Adrenal gland (tissue), 12 donors: ENCODE measurements around the gene MROH7. TPM values are rescaled to one million over a fixed set of nuclear protein-coding genes. Genes with fewer than 3 reads are reported as not detected.

Source experiments
- DNase-seq, 7 donors: peaks; one replicate each; pipeline ENCODE4 v3.0.0-alpha.2; 2019 to 2020
- H3K27ac ChIP-seq, 5 donors: fragments of 200-600 bp; sonication (generic) in 4 of 5; 1 replicate in 3 of 5; 2 replicates in 2 of 5; pipeline versions ENCODE4 v1.5.1 to v1.8.0; 2016 to 2020; ENCODE audit warnings: mild to moderate bottlenecking in 1 of 5
- H3K27me3 ChIP-seq: fragments of 200-600 bp; 2 replicates; pipeline ENCODE4 v1.8.0; 2021
- H3K36me3 ChIP-seq, 2 donors: fragments of 200-600 bp; replicated peaks in 1 of 2; 1 replicate in 1 of 2; 2 replicates in 1 of 2; pipeline versions ENCODE4 v1.5.1 to v1.8.0; 2018 to 2022
- H3K4me1 ChIP-seq, 2 donors: fragments of 200-600 bp; replicated peaks in 1 of 2; 1 replicate in 1 of 2; 2 replicates in 1 of 2; pipeline versions ENCODE4 v1.5.1 to v1.8.0; 2018 to 2021
- H3K4me3 ChIP-seq, 4 donors: fragments of 200-600 bp; sonication (generic) in 3 of 4; one replicate each; pipeline ENCODE4 v1.5.1; 2016 to 2018
- H3K9me3 ChIP-seq, 3 donors: fragments of 200-600 bp; sonication (generic) in 1 of 3; replicated peaks in 1 of 3; 1 replicate in 2 of 3; 2 replicates in 1 of 3; pipeline versions ENCODE4 v1.5.1 to v1.8.0; 2016 to 2021
- CTCF ChIP-seq, 6 experiments: fragments of 450-650 bp in 4 of 6; fragments of 200-600 bp in 2 of 6; sonication (generic) in 1 of 6; IDR thresholded peaks; 1 replicate in 5 of 6; 2 replicates in 1 of 6; pipeline versions ENCODE4 v1.5.1 to v1.8.0; 2016 to 2021; ENCODE audit warnings: antibody characterized with exemption in 6 of 6, mild to moderate bottlenecking in 2 of 6, moderate library complexity in 1 of 6
- POLR2A ChIP-seq, 2 donors: fragments of 450-650 bp; IDR thresholded peaks; one replicate each; pipeline ENCODE4 v1.6.1; 2017; ENCODE audit warnings: antibody characterized with exemption in 2 of 2, mild to moderate bottlenecking in 2 of 2, moderate library complexity in 1 of 2
- WGBS, 4 donors: extraction: QIAGEN DNeasy Blood & Tissue Kit in 2 of 4; methylation state at CpG; one replicate each; pipeline versions ENCODE4 v1.1.5 to v1.1.7; 2013 to 2017; 5-methylcytosine and 5-hydroxymethylcytosine counted together
- intact Hi-C, 2 donors: fragments of 100-400 bp; cut with DNase I; formaldehyde crosslinking; loops; one replicate each; pipeline versions ENCODE4 v1.14.1 to v1.15.0; 2022 to 2023
- polyA plus RNA-seq, 3 donors: library from polyadenylated mRNA; stranded (reverse); fragments of 200-250 nt in 2 of 3; fragments of 350-450 nt in 1 of 3; fragmentation: Illumina TruSeq in 1 of 3; extraction: RNeasy Lipid Tissue Mini Kit (QIAGEN cat#74804) in 1 of 3; gene quantifications; one replicate each; pipeline ENCODE4 v1.2.3, GENCODE V29; 2013 to 2014
- total RNA-seq, 9 donors: library from RNA; depleted of rRNA in 4 of 9; stranded (reverse); fragments of >200 nt in 4 of 9; fragments of 120-200 nt in 1 of 9; fragmentation: NEBNext Ultra II Directional in 1 of 9; extraction: Animal tissue kit (Norgen Biotek cat#: 25700) in 1 of 9; gene quantifications; one replicate each; pipeline versions ENCODE4 v1.1.0 to v1.2.4, GENCODE V29; 2013 to 2023
- donor health status: healthy with polysubstance abuse.
- donor health status: Bipolar disorder and iron deficiency.
- donor health status: DM: yes; HTN: yes; CAD: no.
- donor health status: DM: no; HTN: no; CAD: no.
- donor health status: DM: no; HTN: no; CAD: no.
- donor health status: DM: yes; HTN: yes; CAD: no.

MROH7 gene
- total and polyA plus RNA-seq, 12 donors, result 0.62 to 13.0 (median 2.1) TPM

- no peak overlapping the region for H3K27ac ChIP-seq
- TF ChIP-seq CTCF (IDR thresholded peaks at IDR 0.05) (no peak), POLR2A (IDR thresholded peaks at IDR 0.05) (no peak)
- H3K4me1 ChIP-seq, result peaks cover 0 to 2% of the 10 kb centered on the region in 2 donors
- H3K9me3 ChIP-seq, result no peaks in the 10 kb centered on the region
- no peaks in the 10 kb centered on the region for H3K27me3 ChIP-seq
- 75 to 80% (median 76%) methylated on average over 3 to 8 of the region's 8 CpGs for WGBS, 4 donors
- H3K4me3 ChIP-seq, result no peak overlapping the region
- no peak for DNase-seq
- H3K36me3 ChIP-seq, result no peaks in the 10 kb centered on the region
- intact Hi-C loops, result no loop called here
These were observed 68.1 kb downstream of the MROH7 start for GRCh38 chr1:54709547-54710292.

- Histone ChIP-seq H3K4me3 (no peak overlapping the region), H3K9me3 (no peaks in the 10 kb centered on the region), H3K4me1 (peaks cover 0 to 8% of the 10 kb centered on the region in 2 donors), H3K27ac (no peak overlapping the region), H3K27me3 (no peaks in the 10 kb centered on the region), H3K36me3 (no peaks in the 10 kb centered on the region)
- intact Hi-C loops, result no loop called here
- no peak for TF ChIP-seq CTCF (IDR thresholded peaks at IDR 0.05)
- no peak for TF ChIP-seq POLR2A (IDR thresholded peaks at IDR 0.05)
- no peak for DNase-seq
- WGBS, 4 donors, result 74 to 84% (median 82%) methylated on average over 3 of the region's 3 CpGs
These were observed 68.8 kb downstream of the MROH7 start for GRCh38 chr1:54710434-54710833.

- DNase-seq, result no peak
These were observed 69.3 kb downstream of the MROH7 start for GRCh38 chr1:54710841-54711240.

DNA sequence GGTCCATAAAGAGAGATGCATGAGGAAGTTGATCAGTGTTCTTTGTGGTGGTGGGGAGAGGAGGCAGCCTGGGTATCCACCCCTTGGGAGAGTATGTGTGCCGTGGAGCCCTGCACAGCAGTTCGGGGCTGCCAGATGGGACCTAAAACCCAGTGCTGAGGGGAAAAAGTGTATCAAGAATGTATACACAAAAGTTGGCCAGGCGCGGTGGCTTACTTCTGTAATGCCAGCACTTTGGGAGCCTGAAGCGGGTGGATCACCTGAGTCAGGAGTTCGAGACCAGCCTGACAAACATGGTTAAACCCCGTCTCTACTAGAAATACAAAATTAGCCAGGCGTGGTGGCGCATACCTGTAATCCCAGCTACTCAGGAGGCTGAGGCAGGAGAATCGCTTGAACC lies 70.0 kb downstream of the MROH7 start:
- intact Hi-C loops, result no loop called here
- peaks cover 4 to 12% of the 10 kb centered on the region in 2 donors for H3K4me1 ChIP-seq
- DNase-seq, result no peak
- no peak overlapping the region for H3K4me3 ChIP-seq
- no peak for TF ChIP-seq CTCF (IDR thresholded peaks at IDR 0.05)
- TF ChIP-seq POLR2A (IDR thresholded peaks at IDR 0.05), result no peak
- WGBS, 4 donors, result 90 to 93% (median 92%) methylated on average over 9 to 10 of the region's 10 CpGs
- no peaks in the 10 kb centered on the region for H3K27me3 ChIP-seq
- H3K9me3 ChIP-seq, result no peaks in the 10 kb centered on the region
- H3K36me3 ChIP-seq, result no peaks in the 10 kb centered on the region
- no peak overlapping the region for H3K27ac ChIP-seq

More at GRCh38 chr1:54710841-54711240, 69.3 kb downstream of the MROH7 start:
- WGBS, 4 donors, result 78 to 85% (median 80%) methylated on average over 6 of the region's 6 CpGs
- TF ChIP-seq POLR2A (IDR thresholded peaks at IDR 0.05) (no peak), CTCF (IDR thresholded peaks at IDR 0.05) (no peak)
- peaks cover 0 to 8% of the 10 kb centered on the region in 2 donors for H3K4me1 ChIP-seq
- no peaks in the 10 kb centered on the region for H3K9me3 ChIP-seq
- intact Hi-C loops, result no loop called here
- no peaks in the 10 kb centered on the region for H3K27me3 ChIP-seq
- no peak overlapping the region for H3K27ac ChIP-seq
- H3K36me3 ChIP-seq, result no peaks in the 10 kb centered on the region
- H3K4me3 ChIP-seq, result no peak overlapping the region
